GM12874 (cell line): Measurements from ENCODE around the gene SEC31B.

Source experiments
- TF ChIP-seq, protein P1 (sequence below): IDR thresholded peaks from 2 replicates; pipeline ENCODE4 v1.5.1; 2011; ENCODE audit warnings: low read depth, mild to moderate bottlenecking, control low read depth, low read length, moderate library complexity; ENCODE audit not compliant: insufficient read depth

SEC31B gene

DNA sequence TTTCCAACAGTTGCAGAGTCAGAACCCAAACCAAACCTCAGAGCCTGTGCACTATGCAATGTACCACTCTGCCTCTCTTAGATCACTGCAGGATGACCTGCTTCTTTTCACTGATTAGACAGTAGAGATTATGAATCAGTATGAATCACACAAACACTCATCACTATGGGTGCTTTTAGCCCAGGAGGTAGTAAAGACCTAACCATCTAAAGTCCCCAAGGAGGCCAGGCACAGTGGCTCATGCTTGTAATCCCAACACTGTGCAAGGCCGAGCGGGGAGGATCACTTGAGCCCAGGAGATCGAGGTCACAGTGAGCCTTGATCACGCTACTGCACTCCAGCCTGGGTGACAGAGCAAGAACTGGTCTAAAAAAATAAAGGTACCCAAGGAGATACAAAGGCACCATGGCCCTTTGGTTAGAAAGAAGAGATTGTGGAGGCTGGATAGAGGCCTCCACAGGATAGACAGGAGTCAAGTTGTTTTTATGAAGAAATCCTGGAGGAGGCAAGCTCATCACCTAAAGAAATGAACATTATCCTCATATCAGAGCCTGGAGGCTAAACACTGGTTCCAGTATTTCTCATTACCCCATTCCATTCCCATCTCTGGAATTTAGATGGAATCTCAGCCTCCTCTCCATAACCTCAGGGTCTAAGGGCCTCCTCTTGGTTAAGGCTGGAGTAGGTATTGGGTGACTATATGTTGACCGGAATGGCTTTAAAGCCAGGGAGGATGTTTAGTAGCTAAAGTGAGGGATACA lies 12.9 kb downstream of the SEC31B start:
- TF ChIP-seq, protein P1, sequence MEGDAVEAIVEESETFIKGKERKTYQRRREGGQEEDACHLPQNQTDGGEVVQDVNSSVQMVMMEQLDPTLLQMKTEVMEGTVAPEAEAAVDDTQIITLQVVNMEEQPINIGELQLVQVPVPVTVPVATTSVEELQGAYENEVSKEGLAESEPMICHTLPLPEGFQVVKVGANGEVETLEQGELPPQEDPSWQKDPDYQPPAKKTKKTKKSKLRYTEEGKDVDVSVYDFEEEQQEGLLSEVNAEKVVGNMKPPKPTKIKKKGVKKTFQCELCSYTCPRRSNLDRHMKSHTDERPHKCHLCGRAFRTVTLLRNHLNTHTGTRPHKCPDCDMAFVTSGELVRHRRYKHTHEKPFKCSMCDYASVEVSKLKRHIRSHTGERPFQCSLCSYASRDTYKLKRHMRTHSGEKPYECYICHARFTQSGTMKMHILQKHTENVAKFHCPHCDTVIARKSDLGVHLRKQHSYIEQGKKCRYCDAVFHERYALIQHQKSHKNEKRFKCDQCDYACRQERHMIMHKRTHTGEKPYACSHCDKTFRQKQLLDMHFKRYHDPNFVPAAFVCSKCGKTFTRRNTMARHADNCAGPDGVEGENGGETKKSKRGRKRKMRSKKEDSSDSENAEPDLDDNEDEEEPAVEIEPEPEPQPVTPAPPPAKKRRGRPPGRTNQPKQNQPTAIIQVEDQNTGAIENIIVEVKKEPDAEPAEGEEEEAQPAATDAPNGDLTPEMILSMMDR, result no peak

DNA sequence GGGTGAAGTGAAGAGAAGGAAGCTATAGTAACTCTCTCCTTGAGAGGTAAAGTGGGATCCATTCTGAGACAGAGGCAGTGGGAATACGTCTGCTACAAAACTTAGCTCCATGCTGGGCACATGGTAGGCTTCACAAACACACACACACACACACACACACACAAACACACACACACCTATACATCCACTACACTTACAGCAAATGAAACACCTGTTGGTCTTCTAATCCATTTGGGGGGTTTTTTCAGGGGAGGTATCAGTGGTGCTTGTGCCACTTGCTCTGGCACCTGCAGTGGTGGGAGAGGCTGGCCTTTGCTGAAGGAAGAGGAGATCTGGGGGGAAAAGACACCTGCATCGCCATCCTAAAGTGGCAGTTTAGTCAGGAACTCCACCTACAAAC lies 14.5 kb downstream of the SEC31B start:
- TF ChIP-seq, protein P1, result no peak

DNA sequence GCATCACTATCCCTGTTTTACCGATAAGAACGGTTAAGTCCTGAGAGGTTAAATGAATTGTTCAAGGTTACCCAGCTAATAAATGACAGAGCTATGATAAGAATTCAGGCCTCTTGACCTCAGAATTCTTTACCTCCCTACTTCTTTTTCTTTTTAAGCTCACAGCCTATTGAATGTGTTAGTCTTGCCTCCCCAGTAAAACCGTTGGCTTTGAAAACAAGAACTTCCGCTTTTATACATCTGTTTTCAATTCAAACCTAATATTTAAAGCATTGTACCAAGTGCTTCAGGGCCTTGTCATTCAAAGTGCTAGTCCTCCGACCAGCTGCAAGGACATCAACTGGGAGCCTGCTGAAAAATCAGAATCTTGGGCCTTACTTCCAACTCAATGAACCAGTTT lies 15.6 kb downstream of the SEC31B start:
- TF ChIP-seq, protein P1, result no peak

DNA sequence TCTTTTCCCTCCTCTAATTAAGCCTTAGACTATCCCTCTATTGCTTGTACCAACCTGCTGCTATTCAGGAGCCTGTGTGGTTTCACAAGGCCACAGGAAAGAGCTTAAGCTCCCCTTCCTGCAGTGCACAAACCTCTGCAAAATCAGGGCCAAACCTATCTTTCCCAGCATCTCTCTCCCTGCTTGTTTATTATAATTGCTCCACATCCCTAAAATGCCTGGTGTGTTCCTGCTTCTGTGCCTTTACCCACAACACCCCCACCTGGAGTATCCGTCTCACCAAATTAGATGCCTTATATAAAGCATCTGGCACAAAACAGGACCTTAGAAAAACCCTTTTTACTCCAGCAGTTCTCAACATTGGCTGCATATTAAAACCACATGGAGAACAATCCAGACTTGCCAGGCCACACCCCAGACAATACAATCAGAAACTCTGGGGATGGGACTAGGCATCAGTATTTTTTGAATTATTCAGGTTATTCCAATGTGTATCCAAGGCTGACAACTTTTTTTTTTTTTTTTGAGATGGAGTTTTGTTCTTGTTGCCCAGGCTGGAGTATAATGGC lies 16.7 kb downstream of the SEC31B start:
- TF ChIP-seq, protein P1, result no peak

DNA sequence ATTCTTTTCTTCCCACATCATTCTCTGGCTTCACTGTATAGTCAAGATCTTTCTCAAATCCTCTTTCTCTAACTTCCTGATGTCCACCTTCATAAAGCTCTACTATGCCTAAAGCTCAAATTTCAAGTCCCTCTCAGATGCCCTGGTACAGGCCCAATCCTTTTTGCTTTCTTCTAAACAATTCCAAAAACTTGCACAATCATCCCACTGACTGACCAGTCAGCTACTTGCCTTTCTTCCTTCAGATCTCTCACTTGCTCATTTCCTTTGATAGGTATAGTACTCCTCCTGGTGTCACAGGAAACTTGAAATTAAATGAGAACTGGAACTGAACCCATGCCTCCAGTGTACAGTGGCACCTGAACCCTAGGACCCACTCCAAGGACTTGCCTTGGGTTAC lies 18.2 kb downstream of the SEC31B start:
- TF ChIP-seq, protein P1, result no peak

DNA sequence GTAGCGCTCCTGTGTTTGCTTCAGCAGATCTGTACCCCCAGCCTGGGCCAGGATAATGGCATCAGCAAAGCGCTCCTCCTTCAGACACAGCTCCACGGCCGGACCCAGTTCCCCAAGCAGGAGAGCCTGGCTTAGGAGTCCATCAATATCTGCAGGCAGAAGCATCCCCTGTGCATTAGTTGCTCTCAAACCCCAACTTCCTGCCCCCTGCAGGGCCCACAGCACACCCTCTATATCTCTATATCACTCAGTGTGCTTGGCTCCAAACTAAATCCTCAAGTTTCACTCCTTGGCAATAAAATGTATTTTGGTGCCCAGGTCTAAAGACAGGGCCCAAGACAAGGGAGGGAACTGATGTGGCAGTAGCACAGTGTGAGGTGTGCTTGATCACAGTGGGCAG lies 21.6 kb downstream of the SEC31B start:
- TF ChIP-seq, protein P1, result no peak

DNA sequence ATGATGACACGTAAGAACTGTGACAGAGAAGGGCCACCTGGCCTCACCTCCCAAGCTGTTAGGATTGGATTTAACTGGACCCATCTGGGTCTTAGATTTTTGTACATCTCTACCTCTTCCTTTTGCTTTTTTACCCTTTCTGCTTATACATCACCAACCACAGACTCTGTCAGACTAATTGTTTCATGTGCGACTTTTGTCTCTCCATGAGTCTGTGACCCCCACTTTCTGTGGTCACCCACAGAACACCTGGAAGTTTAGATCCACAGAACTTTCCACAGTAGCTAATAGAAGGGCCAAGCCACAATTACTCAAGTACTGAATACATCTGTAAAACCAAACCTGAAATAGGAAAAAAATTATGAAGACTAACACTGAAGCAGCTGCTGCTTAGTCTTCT lies 23.1 kb downstream of the SEC31B start:
- TF ChIP-seq, protein P1, result no peak
